Ovary (tissue), 10 donors: ENCODE results near the gene ST3GAL3. TPM values are rescaled to one million over a fixed set of nuclear protein-coding genes. Genes with fewer than 3 reads are reported as not detected.

Experiments used
- DNase-seq, 5 donors: peaks; one replicate each; pipeline ENCODE4 v3.0.0-alpha.2; 2019 to 2020
- H3K27ac ChIP-seq, 2 donors: fragments of 200-600 bp; one replicate each; pipeline versions ENCODE4 v1.5.1 to v1.8.0; 2019 to 2022
- H3K27me3 ChIP-seq: fragments of 200-600 bp; one replicate; pipeline ENCODE4 v1.8.0; 2022
- H3K36me3 ChIP-seq: fragments of 200-600 bp; sonication (generic); one replicate; pipeline ENCODE4 v1.5.1; 2019
- H3K4me1 ChIP-seq: one replicate; pipeline ENCODE4 v1.8.1; 2013; ENCODE audit warnings: mild to moderate bottlenecking, moderate library complexity; ENCODE audit not compliant: insufficient read depth
- H3K4me3 ChIP-seq: fragments of 200-600 bp; sonication (generic); one replicate; pipeline ENCODE4 v1.5.1; 2017
- H3K9me3 ChIP-seq, 2 donors: fragments of 200-600 bp in 1 of 2; sonication (generic) in 1 of 2; one replicate each; pipeline versions ENCODE4 v1.5.1 to v1.8.1; 2013 to 2019; ENCODE audit warnings: mild to moderate bottlenecking in 1 of 2, moderate library complexity in 1 of 2
- CTCF ChIP-seq, 3 donors: fragments of 450-650 bp in 2 of 3; fragments of 200-600 bp in 1 of 3; IDR thresholded peaks; one replicate each; pipeline versions ENCODE4 v1.5.1 to v1.8.0; 2016 to 2022; ENCODE audit warnings: antibody characterized with exemption in 3 of 3, mild to moderate bottlenecking in 1 of 3
- EP300 ChIP-seq: sonication (generic); formaldehyde crosslinking; IDR thresholded peaks from one replicate; pipeline ENCODE4 v1.6.1; 2017; ENCODE audit warnings: antibody characterized with exemption
- POLR2A ChIP-seq: fragments of 450-650 bp; IDR thresholded peaks from one replicate; pipeline ENCODE4 v1.6.1; 2017; ENCODE audit warnings: antibody characterized with exemption, mild to moderate bottlenecking, moderate library complexity
- WGBS, 3 donors: extraction: QIAGEN DNeasy Blood & Tissue Kit in 1 of 3; methylation state at CpG; one replicate each; pipeline versions ENCODE4 v1.1.5 to v1.1.7; 2013 to 2017; 5-methylcytosine and 5-hydroxymethylcytosine counted together
- intact Hi-C, 4 donors: fragments of 100-400 bp; cut with DNase I; formaldehyde crosslinking; loops; one replicate each; pipeline versions ENCODE4 v1.11.0 to v1.15.1; 2022 to 2023
- long read RNA-seq, 3 donors: library from polyadenylated mRNA in 2 of 3; unstranded in 2 of 3; transcript quantifications; one replicate each; pipeline ENCODE4 v2.0.0 and lab custom pipeline, GENCODE V29; 2021 to 2026
- polyA plus RNA-seq, 2 donors: library from polyadenylated mRNA; stranded (reverse); fragments of 200-250 nt in 1 of 2; fragments of 350-450 nt in 1 of 2; fragmentation: Illumina TruSeq in 1 of 2; extraction: RNeasy Lipid Tissue Mini Kit (QIAGEN cat#74804) in 1 of 2; gene quantifications; one replicate each; pipeline ENCODE4 v1.2.3, GENCODE V29; 2013 to 2014
- total RNA-seq, 7 donors: library from RNA; depleted of rRNA in 2 of 7; stranded (reverse); fragments of >200 nt in 2 of 7; fragmentation: NEBNext Ultra II Directional in 3 of 7; extraction: Animal tissue kit (Norgen Biotek cat#: 25700) in 3 of 7; gene quantifications; one replicate each; pipeline versions ENCODE4 v1.1.0 to v1.2.4, GENCODE V29; 2016 to 2023
- donor health status: DM: no; HTN: no; CAD: no; lungs with moderate emphysema.
- donor health status: DM: no; HTN: no; CAD: no.
- donor health status: Bipolar disorder and iron deficiency.
- donor health status: DM: yes; HTN: yes; CAD: no.
- donor health status: DM: no; HTN: no; CAD: no.
- donor health status: DM: yes; HTN: yes; CAD: no.

The ST3GAL3 gene
- total RNA-seq (10 to 100 TPM; 11.4 to 40.4 (median 27.1) TPM), polyA plus RNA-seq (10 to 100 TPM; 18.5 to 43.3 TPM)
- long read RNA-seq, donor 1, transcript ST3GAL3-205 (12 exons, 2,299 nt) = major isoform, 37 of 93 reads
- long read RNA-seq, donor 1, partial matches to known transcripts = 7 of 93 reads
- long read RNA-seq, donor 1, other reads (novel, unspliced or antisense) = 31 of 93 reads
- long read RNA-seq, donor 2, partial matches to known transcripts = 0 of 5 reads
- long read RNA-seq, donor 2, other reads (novel, unspliced or antisense) = 0 of 5 reads
- long read RNA-seq, donor 3, transcript ST3GAL3-205 (12 exons, 2,299 nt) = major isoform, 16 of 44 reads
- long read RNA-seq, donor 3, partial matches to known transcripts = 3 of 44 reads
- long read RNA-seq, donor 3, other reads (novel, unspliced or antisense) = 14 of 44 reads

- DNase-seq = peak; percentile 86 to 93 (median 88)
- 0% methylated on average over 50 to 103 of the region's 103 CpGs for WGBS, 3 donors
- Histone ChIP-seq H3K9me3 (no peaks in the 10 kb centered on the region), H3K4me1 (peaks cover 3% of the 10 kb centered on the region), H3K36me3 (no peaks in the 10 kb centered on the region), H3K27me3 (no peaks in the 10 kb centered on the region), H3K4me3 (peak within 1 kb of the TSS; percentile 82), H3K27ac (peak within 1 kb of the TSS; percentile 50 to 74)
- TF ChIP-seq CTCF (IDR thresholded peaks at IDR 0.05) (no peak), EP300 (no peak), POLR2A (peak; percentile 46)
- intact Hi-C loops = loop anchor here in 2 of 4 donors (5.0 to 10.0 kb wide), 2 partner anchors 173 to 175 kb away; partner anchors contain the start of gene PTPRF (in 2 of the 2)
Measured at GRCh38 chr1:43707190-43708001, at the start of gene ST3GAL3. Gene ST3GAL3 (plus strand): TSS chr1:43707536. CDS start chr1:43736263, 28,727 bp downstream.

GRCh38 chr1:43659212-43660166 is 47.8 kb upstream of the ST3GAL3 start:
- H3K27me3 ChIP-seq = no peaks in the 10 kb centered on the region
- DNase-seq = no peak
- TF ChIP-seq POLR2A = no peak
- TF ChIP-seq CTCF (IDR thresholded peaks at IDR 0.05) = no peak
- no peak for TF ChIP-seq EP300
- H3K9me3 ChIP-seq = no peaks in the 10 kb centered on the region
- no peak overlapping the region for H3K4me3 ChIP-seq
- intact Hi-C loops = loop anchor here in 1 of 4 donors (10.0 kb wide), 1 partner anchor 125 kb away; the partner anchor contains the start of gene PTPRF
- 89 to 92% (median 91%) methylated on average over 14 of the region's 14 CpGs for WGBS, 3 donors
- no peak overlapping the region for H3K27ac ChIP-seq
- H3K36me3 ChIP-seq = no peaks in the 10 kb centered on the region
- H3K4me1 ChIP-seq = no peaks in the 10 kb centered on the region

GRCh38 chr1:43660355-43660754 is 47.0 kb upstream of the ST3GAL3 start:
- intact Hi-C loops = loop anchor here in 1 of 4 donors (10.0 kb wide), 1 partner anchor 126 kb away; the partner anchor contains the start of gene PTPRF
- 67 to 74% (median 74%) methylated on average over 4 of the region's 4 CpGs for WGBS, 3 donors

More at GRCh38 chr1:43660355-43660754, 47.0 kb upstream of the ST3GAL3 start:
- no peaks in the 10 kb centered on the region for H3K9me3 ChIP-seq
- H3K36me3 ChIP-seq = no peaks in the 10 kb centered on the region
- H3K4me3 ChIP-seq = no peak overlapping the region
- H3K27ac ChIP-seq = no peak overlapping the region
- no peaks in the 10 kb centered on the region for H3K27me3 ChIP-seq
- no peaks in the 10 kb centered on the region for H3K4me1 ChIP-seq
- DNase-seq = no peak
- TF ChIP-seq POLR2A (no peak), EP300 (no peak), CTCF (IDR thresholded peaks at IDR 0.05) (no peak)
